NCI-H1417 treated with DMSO at 0.1 percent for 48 hours (cell line): ENCODE data around the gene UBXN11.
A peak's percentile ranks its signal among the peaks of the same experiment; 100 is the strongest.

Experiments
- DNase-seq: peaks from one replicate; lab custom pipeline; 2025; lab: John Stamatoyannopoulos, UW

UBXN11 gene, protein sequence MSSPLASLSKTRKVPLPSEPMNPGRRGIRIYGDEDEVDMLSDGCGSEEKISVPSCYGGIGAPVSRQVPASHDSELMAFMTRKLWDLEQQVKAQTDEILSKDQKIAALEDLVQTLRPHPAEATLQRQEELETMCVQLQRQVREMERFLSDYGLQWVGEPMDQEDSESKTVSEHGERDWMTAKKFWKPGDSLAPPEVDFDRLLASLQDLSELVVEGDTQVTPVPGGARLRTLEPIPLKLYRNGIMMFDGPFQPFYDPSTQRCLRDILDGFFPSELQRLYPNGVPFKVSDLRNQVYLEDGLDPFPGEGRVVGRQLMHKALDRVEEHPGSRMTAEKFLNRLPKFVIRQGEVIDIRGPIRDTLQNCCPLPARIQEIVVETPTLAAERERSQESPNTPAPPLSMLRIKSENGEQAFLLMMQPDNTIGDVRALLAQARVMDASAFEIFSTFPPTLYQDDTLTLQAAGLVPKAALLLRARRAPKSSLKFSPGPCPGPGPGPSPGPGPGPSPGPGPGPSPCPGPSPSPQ

DNA sequence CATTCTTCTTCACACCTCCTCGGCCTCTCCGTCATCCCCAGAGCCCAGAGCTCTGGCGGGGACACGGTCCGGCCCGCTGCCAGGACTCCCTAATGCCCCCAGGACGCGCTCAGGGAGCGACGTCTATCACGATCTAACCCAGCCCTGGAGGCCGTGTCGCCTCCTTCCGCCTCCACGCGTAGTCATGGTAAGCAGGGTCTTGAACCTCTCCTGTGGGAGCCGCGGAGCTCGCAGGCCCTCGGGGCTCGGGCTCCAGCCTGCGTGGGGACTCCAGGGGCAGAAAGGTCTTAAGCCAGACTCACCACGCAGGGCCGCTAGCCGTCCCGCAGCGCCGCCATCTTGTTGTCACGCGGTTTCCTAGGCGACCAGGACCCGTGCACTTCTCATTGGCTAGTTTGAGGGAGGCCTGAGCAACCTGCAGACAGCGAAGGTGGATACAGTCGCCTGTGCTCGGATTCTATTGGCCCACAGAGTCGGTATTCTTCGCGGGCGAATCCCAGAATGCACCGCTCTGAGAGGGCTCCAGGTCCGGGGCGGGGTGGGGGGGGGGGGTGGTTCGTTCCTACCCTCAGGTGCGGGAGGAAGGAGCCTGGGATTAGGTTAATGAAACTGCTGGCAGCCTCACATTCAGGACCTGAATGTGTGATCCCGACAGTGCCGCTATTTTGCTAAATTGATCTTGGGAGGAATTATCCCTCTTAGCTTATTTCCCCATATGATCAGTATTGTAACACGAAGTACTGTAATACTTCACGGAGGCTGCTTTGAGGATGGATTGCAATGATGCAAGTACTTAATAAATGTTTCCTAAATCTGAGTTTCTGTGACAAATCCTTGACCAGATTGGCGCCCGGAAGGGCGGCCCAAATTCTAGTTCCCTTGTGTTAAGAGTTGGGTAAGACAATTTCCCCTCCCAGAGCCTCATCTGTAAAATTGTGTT, at the start of gene UBXN11:
UBXN11 (minus strand) TSS at position 347 of the 940 bp plus-strand sequence. CDS start 3,753 bp downstream, outside the sequence.
- DNase-seq, result peak; percentile 92

DNA sequence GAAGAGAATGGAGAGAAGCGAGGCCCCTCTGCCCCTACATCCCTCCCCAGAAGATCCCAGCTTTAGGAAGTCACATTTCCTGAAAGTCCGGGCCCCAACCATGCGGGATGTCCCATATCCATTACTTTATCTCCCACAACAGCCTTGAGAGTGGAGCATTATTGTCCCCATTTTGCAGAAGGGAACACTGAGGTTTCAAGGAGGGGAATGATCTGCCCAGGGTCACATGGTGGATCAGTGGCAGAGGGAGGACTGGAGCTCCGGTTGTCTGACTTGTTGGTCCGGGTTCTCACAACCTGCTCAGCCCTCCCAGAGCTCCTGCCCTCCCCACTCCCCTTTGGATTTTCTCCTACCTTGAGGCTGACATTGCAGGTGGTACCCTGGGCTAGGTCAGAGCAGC, 49.7 kb upstream of the UBXN11 start:
- DNase-seq, result no peak

DNA sequence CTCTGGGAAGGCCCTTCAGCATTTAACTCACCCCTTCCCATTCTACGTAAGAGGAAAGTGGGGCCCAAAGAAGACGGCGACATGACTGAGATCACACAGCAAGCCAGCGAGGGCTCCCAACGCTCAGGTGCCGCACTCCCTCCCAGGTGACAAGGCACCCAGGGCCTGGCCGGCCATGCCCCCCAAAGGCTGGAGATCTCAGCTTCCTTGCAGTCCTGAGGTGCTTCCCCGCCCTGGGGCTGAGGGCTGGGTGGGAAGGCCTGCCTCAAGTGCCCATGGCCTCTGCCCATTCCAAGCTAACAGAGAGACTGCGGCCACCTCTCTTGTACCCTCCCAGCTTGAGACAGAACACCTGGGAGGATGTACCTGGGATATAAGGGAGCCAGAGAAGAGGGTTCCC, 48.5 kb upstream of the UBXN11 start:
- DNase-seq, result no peak

DNA sequence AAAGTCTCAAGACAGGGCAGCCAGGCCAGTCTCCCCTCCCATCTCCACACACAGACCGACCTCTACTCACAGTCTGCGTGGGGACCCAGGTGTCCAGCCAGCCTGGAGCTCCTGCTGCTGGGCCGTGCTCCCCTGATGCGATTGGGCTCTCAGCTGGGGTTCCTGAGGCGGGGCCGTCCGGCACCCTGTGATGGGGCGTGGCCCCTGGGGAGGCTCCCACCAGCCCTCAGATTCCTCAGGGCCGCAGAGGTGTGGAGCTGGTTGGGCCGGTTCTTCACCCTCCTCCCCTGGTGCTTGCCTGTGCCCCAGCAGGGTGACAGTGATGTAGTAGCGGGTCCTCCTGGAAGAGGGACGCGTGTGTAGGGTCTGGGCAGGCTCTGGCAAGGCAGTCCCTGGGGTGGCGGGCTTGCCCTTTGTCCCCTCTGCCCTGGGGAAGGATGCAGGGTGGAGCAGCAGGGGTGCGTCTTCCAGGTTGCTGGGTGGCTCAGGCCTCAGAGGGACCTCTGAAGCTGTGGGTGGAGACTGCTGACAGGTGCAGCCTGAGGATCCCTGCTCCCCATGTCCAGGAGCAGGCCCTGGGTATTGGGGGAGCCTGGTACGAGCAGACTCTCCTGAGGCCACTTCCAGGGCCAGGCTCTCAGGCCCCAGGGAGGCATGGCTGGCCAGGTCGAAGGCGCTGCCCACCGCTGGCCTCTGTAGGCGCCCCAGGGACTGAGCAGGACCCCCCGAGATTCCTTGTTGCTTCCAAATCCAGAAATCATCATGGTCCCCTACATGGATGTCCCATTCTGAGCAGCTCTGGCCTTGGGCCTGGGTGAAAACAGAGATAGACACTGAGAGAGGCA, 47.8 kb upstream of the UBXN11 start, which contains the start of gene CRYBG2:
CRYBG2 (minus strand) TSS at position 155 of the 845 bp plus-strand sequence. CDS start 7,473 bp downstream, outside the sequence.
- DNase-seq, result no peak

GRCh38 chr1:26353210-26353859, 46.9 kb upstream of the UBXN11 start:
- no peak for DNase-seq

- no peak for DNase-seq
Measured at GRCh38 chr1:26352338-26352679, 45.9 kb upstream of the UBXN11 start.

- DNase-seq, result no peak
Measured at GRCh38 chr1:26351590-26352337, 45.3 kb upstream of the UBXN11 start.

GRCh38 chr1:26350701-26351589, 44.5 kb upstream of the UBXN11 start:
- DNase-seq, result no peak

DNA sequence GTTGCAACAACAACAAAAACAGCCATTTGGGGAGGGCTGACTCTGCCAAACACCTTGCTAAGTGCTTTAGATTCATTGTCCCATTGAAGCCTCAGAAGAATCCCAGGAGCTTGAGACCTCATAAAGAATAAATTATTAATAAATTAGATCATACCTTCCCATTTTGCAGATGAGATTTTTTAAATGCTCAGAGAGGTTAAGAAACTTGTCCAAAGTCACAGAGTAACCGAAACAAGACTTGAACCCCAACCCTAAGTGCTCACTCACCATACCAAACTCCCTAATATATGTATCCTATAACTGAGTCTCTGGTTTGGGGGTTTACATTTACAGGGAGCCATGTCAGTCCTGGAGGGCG, 43.9 kb upstream of the UBXN11 start:
- DNase-seq, result no peak

GRCh38 chr1:26349877-26350244, 43.4 kb upstream of the UBXN11 start:
- no peak for DNase-seq

DNA sequence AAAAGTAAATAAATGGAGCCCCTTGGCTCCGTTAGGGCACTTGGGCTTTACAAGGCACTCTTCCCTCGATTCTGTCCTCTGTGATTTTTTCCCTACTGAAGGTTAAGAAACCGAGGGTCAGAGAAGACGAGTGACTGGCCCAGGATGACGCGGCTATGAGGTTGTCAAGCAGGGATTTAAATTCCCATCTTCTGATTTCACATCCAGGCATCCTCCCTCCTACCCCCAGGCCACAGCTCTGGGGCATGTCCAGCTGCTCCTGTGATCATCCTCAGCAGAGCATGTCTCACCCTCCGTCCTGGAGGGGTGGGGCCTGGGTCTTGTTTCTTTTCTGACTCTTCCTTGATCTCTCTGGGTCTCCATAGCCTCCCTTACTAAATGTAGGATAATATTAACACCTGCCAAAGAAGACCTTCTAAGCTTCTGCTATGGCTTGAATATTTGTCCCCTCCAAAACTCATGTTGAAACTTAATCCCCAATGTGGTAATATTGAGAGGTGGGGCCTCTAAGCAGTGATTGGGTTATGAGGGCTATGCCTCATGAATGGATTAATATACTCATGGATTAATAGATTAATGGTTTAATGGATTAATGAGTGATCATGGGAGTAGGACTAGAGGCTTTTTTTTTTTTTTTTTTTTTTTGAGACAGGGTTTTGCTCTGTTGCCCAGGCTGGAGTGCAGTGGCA, 42.9 kb upstream of the UBXN11 start:
- no peak for DNase-seq

GRCh38 chr1:26346274-26347033, 40.0 kb upstream of the UBXN11 start:
- DNase-seq, result no peak

GRCh38 chr1:26345718-26346117, 39.3 kb upstream of the UBXN11 start:
- DNase-seq, result no peak

- no peak for DNase-seq
Measured at GRCh38 chr1:26344147-26344920, 37.9 kb upstream of the UBXN11 start.

DNA sequence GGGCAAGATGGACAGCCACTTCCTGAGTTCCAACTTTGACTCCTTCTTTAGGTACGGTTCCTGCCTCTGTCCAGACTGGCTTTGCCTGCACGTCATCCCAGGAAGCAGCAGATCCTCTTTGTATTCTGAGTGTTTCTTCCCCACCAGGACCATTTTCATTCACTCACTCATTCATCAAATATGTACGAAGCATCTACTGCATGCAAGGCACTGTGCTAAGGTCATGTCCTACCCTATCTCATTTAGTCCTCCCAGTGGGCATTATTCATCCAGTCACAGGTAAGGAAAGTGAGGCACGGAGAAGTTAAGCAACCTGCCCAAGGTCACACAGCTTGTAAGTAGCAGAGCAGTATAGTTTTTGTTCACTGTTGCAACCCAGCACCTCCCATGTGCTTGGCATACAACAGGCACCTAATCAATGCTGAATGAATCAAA, 33.6 kb upstream of the UBXN11 start:
- DNase-seq, result no peak

DNA sequence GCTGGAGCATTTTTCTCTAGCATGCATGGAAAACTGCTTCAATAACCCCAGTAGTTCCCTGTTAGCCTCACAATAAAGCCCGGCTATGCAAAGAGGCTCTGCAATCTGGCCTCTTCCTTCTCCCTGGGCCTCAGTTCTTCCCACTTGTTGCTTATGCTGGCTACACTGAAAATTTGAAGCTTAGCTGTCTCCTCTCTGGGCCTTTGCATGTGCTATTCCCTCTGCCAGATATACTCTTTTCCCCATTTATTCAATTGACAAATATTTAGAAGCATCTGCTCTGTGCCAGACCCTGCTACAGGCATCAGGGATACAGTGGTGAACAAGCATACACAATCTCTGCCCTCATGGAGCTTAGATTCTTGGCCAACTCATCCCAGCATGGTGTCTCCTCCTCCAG, 32.2 kb upstream of the UBXN11 start:
- no peak for DNase-seq

- no peak for DNase-seq
Measured at GRCh38 chr1:26337625-26338024, 31.2 kb upstream of the UBXN11 start.

DNA sequence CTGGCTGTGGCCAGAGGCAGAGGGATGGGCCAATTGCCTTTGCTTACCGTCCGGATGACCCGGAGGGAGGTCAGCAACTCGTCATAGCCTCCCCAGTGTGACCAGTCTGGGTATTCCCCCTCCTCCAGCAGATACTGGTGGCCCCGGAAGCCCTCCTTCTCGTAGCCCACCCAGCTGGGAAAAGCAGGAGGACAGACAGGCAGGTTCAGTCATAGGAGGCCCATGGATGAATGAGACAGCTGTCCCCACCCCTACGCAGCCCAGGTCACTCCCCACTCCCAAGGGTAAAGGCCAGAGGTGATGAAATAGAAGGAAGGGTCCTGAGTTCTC, 30.7 kb upstream of the UBXN11 start:
- DNase-seq, result no peak
